CD14-positive monocyte (primary cell): ENCODE measurements around the gene GMDS. TPM values are rescaled to one million over a fixed set of nuclear protein-coding genes. Genes with fewer than 3 reads are reported as not detected.

ENCODE experiments used
- DNase-seq, 3 donors: peaks; one replicate each; pipeline ENCODE4 v3.0.0-alpha.2; 2011 to 2022
- H2AFZ ChIP-seq: 2 replicates; pipeline ENCODE4 v1.6.0; 2012; ENCODE audit warnings: mild to moderate bottlenecking, low read depth, low read length, inconsistent platforms; ENCODE audit not compliant: insufficient read depth, poor library complexity, severe bottlenecking
- H3K27ac ChIP-seq, 2 donors: 1 replicate in 1 of 2; 2 replicates in 1 of 2; pipeline ENCODE4 v1.5.1; 2012 to 2013; ENCODE audit warnings: low read length in 2 of 2, control low read depth in 1 of 2, inconsistent platforms in 1 of 2, low read depth in 1 of 2, mild to moderate bottlenecking in 1 of 2
- H3K27me3 ChIP-seq, 2 donors: one replicate each; pipeline versions ENCODE4 v1.6.0 to v1.6.1; 2011 to 2013; ENCODE audit warnings: low read length in 2 of 2; ENCODE audit not compliant: control insufficient read depth in 2 of 2, insufficient read depth in 2 of 2
- H3K36me3 ChIP-seq, 2 donors: replicated peaks in 1 of 2; 1 replicate in 1 of 2; 2 replicates in 1 of 2; pipeline versions ENCODE4 v1.5.1 to v1.6.1; 2012 to 2013; ENCODE audit warnings: low read length in 2 of 2, control low read depth in 1 of 2, inconsistent platforms in 1 of 2, mild to moderate bottlenecking in 1 of 2; ENCODE audit not compliant: insufficient read depth in 2 of 2, control insufficient read depth in 1 of 2
- H3K4me1 ChIP-seq, 2 donors: 1 replicate in 1 of 2; 2 replicates in 1 of 2; pipeline versions ENCODE4 v1.5.1 to v1.6.1; 2012 to 2013; ENCODE audit warnings: low read length in 2 of 2, control low read depth in 1 of 2, inconsistent platforms in 1 of 2, mild to moderate bottlenecking in 1 of 2, moderate library complexity in 1 of 2; ENCODE audit not compliant: insufficient read depth in 2 of 2, control insufficient read depth in 1 of 2
- H3K4me2 ChIP-seq: replicated peaks from 2 replicates; pipeline ENCODE3; 2012; ENCODE audit warnings: low read length, moderate library complexity, mild to moderate bottlenecking; ENCODE audit not compliant: poor library complexity, severe bottlenecking; ENCODE audit errors: extremely low read depth
- H3K4me3 ChIP-seq, 3 experiments: fragments of 200-600 bp in 1 of 3; sonication (generic) in 1 of 3; replicated peaks in 1 of 3; 1 replicate in 2 of 3; 2 replicates in 1 of 3; pipeline ENCODE4 v1.5.1; 2011 to 2013; ENCODE audit warnings: low read length in 3 of 3, mild to moderate bottlenecking in 3 of 3, control low read depth in 2 of 3, low read depth in 2 of 3, inconsistent platforms in 1 of 3, moderate library complexity in 1 of 3
- H3K79me2 ChIP-seq: 2 replicates; pipeline ENCODE4 v1.6.0; 2012; ENCODE audit warnings: mild to moderate bottlenecking, control low read depth, inconsistent platforms, low read length, moderate library complexity; ENCODE audit not compliant: insufficient read depth
- H3K9ac ChIP-seq: 2 replicates; pipeline ENCODE4 v1.6.0; 2017; ENCODE audit warnings: low read length, mild to moderate bottlenecking; ENCODE audit not compliant: insufficient read depth, poor library complexity, severe bottlenecking
- H3K9me3 ChIP-seq, 2 donors: replicated peaks in 1 of 2; 1 replicate in 1 of 2; 2 replicates in 1 of 2; pipeline versions ENCODE4 v1.5.1 to v1.6.1; 2012 to 2013; ENCODE audit warnings: low read length in 2 of 2, control low read depth in 1 of 2; ENCODE audit not compliant: control insufficient read depth in 1 of 2, insufficient read depth in 1 of 2
- H4K20me1 ChIP-seq: 2 replicates; pipeline ENCODE4 v1.6.0; 2012; ENCODE audit warnings: mild to moderate bottlenecking, low read length, control low read depth, moderate library complexity; ENCODE audit not compliant: insufficient read depth
- H3K27ac Mint-ChIP-seq, 7 donors: one replicate each; pipeline ENCODE4 v1.8.0; 2020; ENCODE audit warnings: mild to moderate bottlenecking in 7 of 7, mixed read lengths in 7 of 7, moderate library complexity in 6 of 7, inconsistent platforms in 2 of 7
- H3K27me3 Mint-ChIP-seq, 3 donors: one replicate each; pipeline ENCODE4 v1.8.0; 2021 to 2022; ENCODE audit warnings: low read depth in 3 of 3, mild to moderate bottlenecking in 3 of 3, mixed read lengths in 3 of 3, moderate library complexity in 3 of 3, inconsistent platforms in 1 of 3
- H3K36me3 Mint-ChIP-seq, 2 donors: one replicate each; pipeline ENCODE4 v1.8.0; 2020; ENCODE audit warnings: mixed read lengths in 2 of 2, inconsistent platforms in 1 of 2, mild to moderate bottlenecking in 1 of 2
- H3K4me1 Mint-ChIP-seq: one replicate; pipeline ENCODE4 v1.8.0; 2020; ENCODE audit warnings: mild to moderate bottlenecking, mixed read lengths
- H3K4me3 Mint-ChIP-seq, 2 donors: one replicate each; pipeline ENCODE4 v1.8.0; 2020; ENCODE audit warnings: mild to moderate bottlenecking in 2 of 2, mixed read lengths in 2 of 2, moderate library complexity in 1 of 2
- H3K9me3 Mint-ChIP-seq, 7 donors: one replicate each; pipeline ENCODE4 v1.8.0; 2020 to 2022; ENCODE audit warnings: mixed read lengths in 7 of 7, mild to moderate bottlenecking in 6 of 7, moderate library complexity in 6 of 7, inconsistent platforms in 2 of 7
- WGBS: methylation state at CpG from one replicate; pipeline ENCODE4 v1.1.5; 2013; ENCODE audit warnings: missing lambda C conversion rate; ENCODE audit not compliant: insufficient coverage; 5-methylcytosine and 5-hydroxymethylcytosine counted together
- intact Hi-C, 2 donors: fragments of 100-400 bp; cut with micrococcal nuclease; formaldehyde crosslinking; loops; one replicate each; pipeline versions ENCODE4 v1.15.0 to v1.15.1; 2023
- polyA plus RNA-seq, 3 donors: library from polyadenylated mRNA; depleted of rRNA in 1 of 3; unstranded in 2 of 3; stranded (reverse) in 1 of 3; fragments of 300-500 nt in 2 of 3; fragments of >200 nt in 1 of 3; fragmentation: Illumina TruSeq in 2 of 3; gene quantifications; 1 replicate in 2 of 3; 2 replicates in 1 of 3; pipeline ENCODE4 v1.2.3, GENCODE V29; 2012 to 2021
- TF ChIP-seq, protein P1 (sequence below): fragments of 200-600 bp; IDR thresholded peaks from one replicate; pipeline ENCODE4 v1.8.0; 2022; ENCODE audit warnings: antibody characterized with exemption, mild to moderate bottlenecking

GMDS gene
- polyA plus RNA-seq, 3 donors, result 10.5 to 19.9 (median 17.6) TPM

DNA sequence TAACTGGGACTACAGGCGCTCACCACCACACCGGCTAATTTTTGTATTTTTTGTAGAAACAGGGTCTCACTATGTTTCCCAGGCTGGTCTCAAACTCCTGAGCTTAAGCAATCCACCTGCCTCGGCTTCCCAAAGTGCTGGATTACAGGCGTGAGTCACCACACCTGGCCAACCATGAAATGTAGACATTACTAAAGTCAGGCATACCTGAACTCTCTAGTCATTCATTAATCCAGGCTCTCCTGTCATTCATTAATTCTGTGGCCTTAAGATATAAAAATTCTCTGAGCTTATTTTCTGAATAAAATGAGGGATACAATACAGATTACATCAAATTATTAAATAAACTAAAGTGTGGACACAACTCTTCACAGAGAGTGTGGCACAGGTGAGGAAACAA, 159.7 kb downstream of the GMDS start:
- Histone ChIP-seq H4K20me1 (no peaks in the 10 kb centered on the region), H3K79me2 (no peaks in the 10 kb centered on the region), H3K9me3 (peaks cover under 1 to 3% of the 10 kb centered on the region in 2 donors), H3K4me1 (no peaks in the 10 kb centered on the region), H3K4me3 (no peak overlapping the region), H3K27ac (no peak overlapping the region), H3K27me3 (no peaks in the 10 kb centered on the region), H3K36me3 (no peaks in the 10 kb centered on the region), H2AFZ (no peak overlapping the region), H3K4me2 (no peak overlapping the region), H3K9ac (no peak overlapping the region)
- no peaks in the 10 kb centered on the region for H3K4me1 Mint-ChIP-seq
- H3K36me3 Mint-ChIP-seq, result no peaks in the 10 kb centered on the region
- peak overlapping the region in 1 of 7 donors; percentile 35 for H3K27ac Mint-ChIP-seq
- peaks cover 0 to 2% (median 1%) of the 10 kb centered on the region in 3 donors for H3K27me3 Mint-ChIP-seq
- no peak overlapping the region for H3K4me3 Mint-ChIP-seq
- no peak for DNase-seq
- peaks cover 2 to 9% (median 3%) of the 10 kb centered on the region in 7 donors for H3K9me3 Mint-ChIP-seq
- TF ChIP-seq, protein P1, sequence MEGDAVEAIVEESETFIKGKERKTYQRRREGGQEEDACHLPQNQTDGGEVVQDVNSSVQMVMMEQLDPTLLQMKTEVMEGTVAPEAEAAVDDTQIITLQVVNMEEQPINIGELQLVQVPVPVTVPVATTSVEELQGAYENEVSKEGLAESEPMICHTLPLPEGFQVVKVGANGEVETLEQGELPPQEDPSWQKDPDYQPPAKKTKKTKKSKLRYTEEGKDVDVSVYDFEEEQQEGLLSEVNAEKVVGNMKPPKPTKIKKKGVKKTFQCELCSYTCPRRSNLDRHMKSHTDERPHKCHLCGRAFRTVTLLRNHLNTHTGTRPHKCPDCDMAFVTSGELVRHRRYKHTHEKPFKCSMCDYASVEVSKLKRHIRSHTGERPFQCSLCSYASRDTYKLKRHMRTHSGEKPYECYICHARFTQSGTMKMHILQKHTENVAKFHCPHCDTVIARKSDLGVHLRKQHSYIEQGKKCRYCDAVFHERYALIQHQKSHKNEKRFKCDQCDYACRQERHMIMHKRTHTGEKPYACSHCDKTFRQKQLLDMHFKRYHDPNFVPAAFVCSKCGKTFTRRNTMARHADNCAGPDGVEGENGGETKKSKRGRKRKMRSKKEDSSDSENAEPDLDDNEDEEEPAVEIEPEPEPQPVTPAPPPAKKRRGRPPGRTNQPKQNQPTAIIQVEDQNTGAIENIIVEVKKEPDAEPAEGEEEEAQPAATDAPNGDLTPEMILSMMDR, result no peak
- intact Hi-C loops, result no loop called here
- WGBS, result 94% methylated on average over 2 of the region's 4 CpGs

DNA sequence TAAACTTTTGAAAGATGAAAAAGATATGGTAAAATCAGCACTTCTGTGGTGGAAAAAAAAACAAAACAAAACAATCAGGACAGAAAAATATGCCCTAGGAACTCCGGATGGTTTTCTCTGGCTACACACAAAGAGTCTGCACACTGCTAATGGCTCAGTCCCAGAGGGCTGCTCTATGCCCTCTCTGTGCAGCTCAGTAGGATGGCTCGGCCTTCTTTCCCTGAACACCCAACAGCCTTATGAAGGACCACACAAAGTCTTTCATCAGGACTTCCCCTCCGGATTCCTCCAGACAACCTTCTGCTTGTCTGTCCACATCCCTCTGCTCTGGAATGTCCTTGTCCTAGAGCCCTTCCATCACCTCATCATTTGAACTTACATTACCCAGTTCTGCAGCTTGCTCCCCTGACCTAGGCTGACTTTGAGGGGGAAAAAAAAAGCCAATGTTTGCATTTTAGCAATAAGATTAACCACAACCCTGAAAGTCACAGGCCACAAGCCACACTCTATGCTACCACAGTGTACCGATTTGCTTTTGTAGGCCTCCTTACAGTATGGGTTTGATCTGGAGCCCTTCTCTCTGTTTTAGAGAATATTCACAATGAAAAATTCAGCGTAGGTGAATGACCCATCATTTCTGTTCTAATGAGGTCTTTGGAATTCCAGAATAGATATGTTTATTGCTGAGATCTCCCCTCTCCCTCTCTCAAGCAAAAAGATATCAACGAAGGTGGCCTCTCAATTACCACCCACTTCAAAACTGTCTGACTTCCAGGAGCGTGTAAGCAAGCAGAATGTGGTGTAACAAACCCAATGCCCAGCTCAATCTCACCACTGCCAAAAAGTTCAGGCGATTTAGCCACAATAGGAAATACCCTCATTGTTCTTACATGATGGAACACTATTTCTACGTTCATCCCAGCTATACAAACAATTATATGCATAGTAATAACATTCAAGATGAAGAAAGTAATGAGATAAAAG, 164.0 kb downstream of the GMDS start:
- Histone ChIP-seq H3K27ac (no peak overlapping the region), H3K27me3 (no peaks in the 10 kb centered on the region), H2AFZ (no peak overlapping the region), H3K9ac (no peak overlapping the region), H4K20me1 (no peaks in the 10 kb centered on the region), H3K9me3 (peaks cover 6 to 7% of the 10 kb centered on the region in 2 donors), H3K4me2 (no peak overlapping the region), H3K36me3 (peaks cover 0 to 6% of the 10 kb centered on the region in 2 donors), H3K4me3 (no peak overlapping the region), H3K4me1 (no peaks in the 10 kb centered on the region), H3K79me2 (no peaks in the 10 kb centered on the region)
- Mint-ChIP-seq H3K27ac (no peak overlapping the region), H3K9me3 (peaks cover 8 to 26% (median 17%) of the 10 kb centered on the region in 7 donors), H3K27me3 (peaks cover 0 to 1% (median 0%) of the 10 kb centered on the region in 3 donors), H3K4me3 (no peak overlapping the region), H3K4me1 (no peaks in the 10 kb centered on the region), H3K36me3 (peaks cover 0 to 6% of the 10 kb centered on the region in 2 donors)
- no peak for DNase-seq
- intact Hi-C loops, result no loop called here
- TF ChIP-seq, protein P1, result no peak
- WGBS, result 81% methylated on average over 5 of the region's 9 CpGs
